Activated T-helper 9 cell treated with anti-CD3 and anti-CD28 coated beads, Interleukin-2, amount 50 U/mL, for 16 hours (primary cell): Measurements from ENCODE around the gene CTNND2.
A peak's percentile ranks its signal among the peaks of the same experiment; 100 is the strongest.
"Not testable (repeated sequence)": the region's sequence is repeated elsewhere in the genome, so short reads cannot be mapped to it uniquely, and the experiment has no call there.

ENCODE experiments used
- DNase-seq: peaks from one replicate; pipeline ENCODE4 v3.0.0-alpha.2; 2020; ENCODE audit warnings: low read depth

Gene CTNND2

GRCh38 chr5:11030671-11031070, 873.6 kb downstream of the CTNND2 start:
- no peak for DNase-seq

GRCh38 chr5:11027660-11028059, 876.6 kb downstream of the CTNND2 start:
- no peak for DNase-seq

- DNase-seq, result no peak
Measured at GRCh38 chr5:11026543-11026942, 877.7 kb downstream of the CTNND2 start.

- DNase-seq, result no peak
Measured at GRCh38 chr5:11023945-11024344, 880.3 kb downstream of the CTNND2 start.

GRCh38 chr5:11013793-11014192, 890.5 kb downstream of the CTNND2 start:
- DNase-seq, result no peak

GRCh38 chr5:11012295-11012694, 892.0 kb downstream of the CTNND2 start:
- no peak for DNase-seq

GRCh38 chr5:11010429-11011210, 893.6 kb downstream of the CTNND2 start:
- DNase-seq, result no peak

- DNase-seq, result no peak
Measured at GRCh38 chr5:11009576-11009975, 894.7 kb downstream of the CTNND2 start.

GRCh38 chr5:11007269-11007870, 896.9 kb downstream of the CTNND2 start:
- no peak for DNase-seq

- DNase-seq, result not testable (repeated sequence)
Measured at GRCh38 chr5:11004523-11004922, 899.7 kb downstream of the CTNND2 start.

- DNase-seq, result no peak
Measured at GRCh38 chr5:11000515-11001353, 903.5 kb downstream of the CTNND2 start.

GRCh38 chr5:10999714-11000113, 904.5 kb downstream of the CTNND2 start:
- DNase-seq, result no peak

GRCh38 chr5:10995891-10996290, 908.4 kb downstream of the CTNND2 start:
- no peak for DNase-seq

- DNase-seq, result no peak
Measured at GRCh38 chr5:10994091-10994986, 909.9 kb downstream of the CTNND2 start.

GRCh38 chr5:10990634-10991033, 913.6 kb downstream of the CTNND2 start:
- DNase-seq, result no peak

GRCh38 chr5:10989577-10990263, 914.5 kb downstream of the CTNND2 start:
- no peak for DNase-seq

GRCh38 chr5:10988622-10989021, 915.6 kb downstream of the CTNND2 start:
- DNase-seq, result no peak

GRCh38 chr5:10987925-10988504, 916.2 kb downstream of the CTNND2 start:
- DNase-seq, result peak; percentile 29

GRCh38 chr5:10987276-10987924, 916.8 kb downstream of the CTNND2 start:
- DNase-seq, result no peak

GRCh38 chr5:10985721-10986110, 918.5 kb downstream of the CTNND2 start:
- no peak for DNase-seq
